ENCODE results near the gene KRTAP2-2. TPM values are rescaled to one million over a fixed set of nuclear protein-coding genes. Genes with fewer than 3 reads are reported as not detected.

Gene KRTAP2-2
- total RNA-seq, 1 experiment from 2014 or later: not detected

DNA sequence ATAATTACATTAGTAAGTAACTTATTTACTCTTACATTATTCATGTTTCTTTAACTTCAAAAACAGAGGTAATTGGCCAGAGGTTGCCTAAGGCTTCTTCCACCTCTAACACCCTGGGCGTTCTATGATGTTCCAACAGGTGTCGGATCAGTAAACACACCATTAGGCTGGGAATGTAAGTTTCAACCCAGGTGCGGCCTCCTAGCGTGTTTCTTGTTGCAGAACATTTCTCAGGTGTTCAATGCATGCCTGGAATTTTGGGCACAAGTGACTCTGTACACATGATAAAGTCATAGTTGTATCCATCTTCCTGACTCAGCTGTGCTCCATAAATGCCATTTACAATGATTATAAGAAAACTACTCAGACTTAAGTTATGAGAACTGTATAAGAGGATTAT lies 1.0 kb downstream of the KRTAP2-2 start:
- peaks cover 8% of the 10 kb centered on the region for H3K9me3 Mint-ChIP-seq
- DNase-seq (ENCODE audit: low spot score) (no peak), ATAC-seq (no peak)
- CTCF ChIA-PET: no interaction called here
- H3K27me3 Mint-ChIP-seq (ENCODE audit: low read depth): no peaks in the 10 kb centered on the region
- H3K4me1 Mint-ChIP-seq: peaks cover 19% of the 10 kb centered on the region
- POLR2A ChIA-PET: no interaction called here
- H3K36me3 Mint-ChIP-seq: peaks cover 4% of the 10 kb centered on the region; the same call in 1 of the 2 replicates
- TF ChIP-seq, protein P1, sequence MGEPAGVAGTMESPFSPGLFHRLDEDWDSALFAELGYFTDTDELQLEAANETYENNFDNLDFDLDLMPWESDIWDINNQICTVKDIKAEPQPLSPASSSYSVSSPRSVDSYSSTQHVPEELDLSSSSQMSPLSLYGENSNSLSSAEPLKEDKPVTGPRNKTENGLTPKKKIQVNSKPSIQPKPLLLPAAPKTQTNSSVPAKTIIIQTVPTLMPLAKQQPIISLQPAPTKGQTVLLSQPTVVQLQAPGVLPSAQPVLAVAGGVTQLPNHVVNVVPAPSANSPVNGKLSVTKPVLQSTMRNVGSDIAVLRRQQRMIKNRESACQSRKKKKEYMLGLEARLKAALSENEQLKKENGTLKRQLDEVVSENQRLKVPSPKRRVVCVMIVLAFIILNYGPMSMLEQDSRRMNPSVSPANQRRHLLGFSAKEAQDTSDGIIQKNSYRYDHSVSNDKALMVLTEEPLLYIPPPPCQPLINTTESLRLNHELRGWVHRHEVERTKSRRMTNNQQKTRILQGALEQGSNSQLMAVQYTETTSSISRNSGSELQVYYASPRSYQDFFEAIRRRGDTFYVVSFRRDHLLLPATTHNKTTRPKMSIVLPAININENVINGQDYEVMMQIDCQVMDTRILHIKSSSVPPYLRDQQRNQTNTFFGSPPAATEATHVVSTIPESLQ (CRISPR knock-in tag; IDR thresholded peaks at IDR 0.05): no peak
- TF ChIP-seq, protein P2, sequence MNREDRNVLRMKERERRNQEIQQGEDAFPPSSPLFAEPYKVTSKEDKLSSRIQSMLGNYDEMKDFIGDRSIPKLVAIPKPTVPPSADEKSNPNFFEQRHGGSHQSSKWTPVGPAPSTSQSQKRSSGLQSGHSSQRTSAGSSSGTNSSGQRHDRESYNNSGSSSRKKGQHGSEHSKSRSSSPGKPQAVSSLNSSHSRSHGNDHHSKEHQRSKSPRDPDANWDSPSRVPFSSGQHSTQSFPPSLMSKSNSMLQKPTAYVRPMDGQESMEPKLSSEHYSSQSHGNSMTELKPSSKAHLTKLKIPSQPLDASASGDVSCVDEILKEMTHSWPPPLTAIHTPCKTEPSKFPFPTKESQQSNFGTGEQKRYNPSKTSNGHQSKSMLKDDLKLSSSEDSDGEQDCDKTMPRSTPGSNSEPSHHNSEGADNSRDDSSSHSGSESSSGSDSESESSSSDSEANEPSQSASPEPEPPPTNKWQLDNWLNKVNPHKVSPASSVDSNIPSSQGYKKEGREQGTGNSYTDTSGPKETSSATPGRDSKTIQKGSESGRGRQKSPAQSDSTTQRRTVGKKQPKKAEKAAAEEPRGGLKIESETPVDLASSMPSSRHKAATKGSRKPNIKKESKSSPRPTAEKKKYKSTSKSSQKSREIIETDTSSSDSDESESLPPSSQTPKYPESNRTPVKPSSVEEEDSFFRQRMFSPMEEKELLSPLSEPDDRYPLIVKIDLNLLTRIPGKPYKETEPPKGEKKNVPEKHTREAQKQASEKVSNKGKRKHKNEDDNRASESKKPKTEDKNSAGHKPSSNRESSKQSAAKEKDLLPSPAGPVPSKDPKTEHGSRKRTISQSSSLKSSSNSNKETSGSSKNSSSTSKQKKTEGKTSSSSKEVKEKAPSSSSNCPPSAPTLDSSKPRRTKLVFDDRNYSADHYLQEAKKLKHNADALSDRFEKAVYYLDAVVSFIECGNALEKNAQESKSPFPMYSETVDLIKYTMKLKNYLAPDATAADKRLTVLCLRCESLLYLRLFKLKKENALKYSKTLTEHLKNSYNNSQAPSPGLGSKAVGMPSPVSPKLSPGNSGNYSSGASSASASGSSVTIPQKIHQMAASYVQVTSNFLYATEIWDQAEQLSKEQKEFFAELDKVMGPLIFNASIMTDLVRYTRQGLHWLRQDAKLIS (CRISPR knock-in tag; IDR thresholded peaks at IDR 0.05; ENCODE audit: borderline replicate concordance): no peak
- TF ChIP-seq HMGA2 (CRISPR knock-in tag; IDR thresholded peaks at IDR 0.05) (no peak), JUN (CRISPR knock-in tag; IDR thresholded peaks at IDR 0.05) (no peak), SMAD3 (CRISPR knock-in tag; IDR thresholded peaks at IDR 0.05; ENCODE audit: borderline replicate concordance) (no peak)
- TF ChIP-seq, protein P3, sequence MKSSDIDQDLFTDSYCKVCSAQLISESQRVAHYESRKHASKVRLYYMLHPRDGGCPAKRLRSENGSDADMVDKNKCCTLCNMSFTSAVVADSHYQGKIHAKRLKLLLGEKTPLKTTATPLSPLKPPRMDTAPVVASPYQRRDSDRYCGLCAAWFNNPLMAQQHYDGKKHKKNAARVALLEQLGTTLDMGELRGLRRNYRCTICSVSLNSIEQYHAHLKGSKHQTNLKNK (CRISPR knock-in tag; IDR thresholded peaks at IDR 0.05): no peak
- H3K4me3 Mint-ChIP-seq: no peak overlapping the region
- no peak overlapping the region for H3K27ac Mint-ChIP-seq

DNA sequence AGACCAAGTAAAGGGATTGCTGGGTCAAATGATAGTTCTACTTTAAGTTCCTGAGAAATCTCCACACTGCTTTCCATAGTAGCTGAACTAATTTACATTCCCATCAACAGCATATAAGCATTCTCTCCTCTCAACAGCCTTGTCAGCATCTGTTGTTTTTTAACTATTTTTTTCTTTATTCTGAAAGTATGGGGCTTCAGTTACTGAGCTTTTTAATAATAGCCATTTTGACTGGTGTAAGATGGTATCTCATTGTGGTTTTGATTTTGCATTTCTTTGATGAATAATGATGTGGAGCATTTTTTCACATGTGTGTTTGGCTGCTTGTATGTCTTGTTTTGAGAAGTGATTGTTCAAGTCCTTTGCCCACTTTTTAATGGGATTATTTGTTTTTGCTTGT lies 2.5 kb downstream of the KRTAP2-2 start:
- CTCF ChIA-PET: no interaction called here
- no peak for TF ChIP-seq CREM (CRISPR knock-in tag; IDR thresholded peaks at IDR 0.05)
- TF ChIP-seq, protein P4, sequence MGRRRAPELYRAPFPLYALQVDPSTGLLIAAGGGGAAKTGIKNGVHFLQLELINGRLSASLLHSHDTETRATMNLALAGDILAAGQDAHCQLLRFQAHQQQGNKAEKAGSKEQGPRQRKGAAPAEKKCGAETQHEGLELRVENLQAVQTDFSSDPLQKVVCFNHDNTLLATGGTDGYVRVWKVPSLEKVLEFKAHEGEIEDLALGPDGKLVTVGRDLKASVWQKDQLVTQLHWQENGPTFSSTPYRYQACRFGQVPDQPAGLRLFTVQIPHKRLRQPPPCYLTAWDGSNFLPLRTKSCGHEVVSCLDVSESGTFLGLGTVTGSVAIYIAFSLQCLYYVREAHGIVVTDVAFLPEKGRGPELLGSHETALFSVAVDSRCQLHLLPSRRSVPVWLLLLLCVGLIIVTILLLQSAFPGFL (CRISPR knock-in tag; IDR thresholded peaks at IDR 0.05; ENCODE audit: borderline replicate concordance): no peak
- no peak for TF ChIP-seq MXD4 (CRISPR knock-in tag; IDR thresholded peaks at IDR 0.05; ENCODE audit: borderline replicate concordance)
- TF ChIP-seq NR1H2 (CRISPR knock-in tag; IDR thresholded peaks at IDR 0.05): no peak
- no peak for TF ChIP-seq ETV6 (CRISPR knock-in tag; IDR thresholded peaks at IDR 0.05)
- no peak for TF ChIP-seq ZNF138 (CRISPR knock-in tag; conservative IDR thresholded peaks at IDR 0.05)
- no peak for TF ChIP-seq SP1 (CRISPR knock-in tag; conservative IDR thresholded peaks at IDR 0.05)
- TF ChIP-seq, protein P5, sequence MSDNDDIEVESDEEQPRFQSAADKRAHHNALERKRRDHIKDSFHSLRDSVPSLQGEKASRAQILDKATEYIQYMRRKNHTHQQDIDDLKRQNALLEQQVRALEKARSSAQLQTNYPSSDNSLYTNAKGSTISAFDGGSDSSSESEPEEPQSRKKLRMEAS (CRISPR knock-in tag; IDR thresholded peaks at IDR 0.05): no peak
- TF ChIP-seq, protein P6, sequence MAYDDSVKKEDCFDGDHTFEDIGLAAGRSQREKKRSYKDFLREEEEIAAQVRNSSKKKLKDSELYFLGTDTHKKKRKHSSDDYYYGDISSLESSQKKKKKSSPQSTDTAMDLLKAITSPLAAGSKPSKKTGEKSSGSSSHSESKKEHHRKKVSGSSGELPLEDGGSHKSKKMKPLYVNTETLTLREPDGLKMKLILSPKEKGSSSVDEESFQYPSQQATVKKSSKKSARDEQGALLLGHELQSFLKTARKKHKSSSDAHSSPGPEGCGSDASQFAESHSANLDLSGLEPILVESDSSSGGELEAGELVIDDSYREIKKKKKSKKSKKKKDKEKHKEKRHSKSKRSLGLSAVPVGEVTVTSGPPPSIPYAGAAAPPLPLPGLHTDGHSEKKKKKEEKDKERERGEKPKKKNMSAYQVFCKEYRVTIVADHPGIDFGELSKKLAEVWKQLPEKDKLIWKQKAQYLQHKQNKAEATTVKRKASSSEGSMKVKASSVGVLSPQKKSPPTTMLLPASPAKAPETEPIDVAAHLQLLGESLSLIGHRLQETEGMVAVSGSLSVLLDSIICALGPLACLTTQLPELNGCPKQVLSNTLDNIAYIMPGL (CRISPR knock-in tag; IDR thresholded peaks at IDR 0.05): no peak
- TF ChIP-seq ZNF423 (CRISPR knock-in tag; IDR thresholded peaks at IDR 0.05): no peak
- TF ChIP-seq IRF2 (CRISPR knock-in tag; IDR thresholded peaks at IDR 0.05; ENCODE audit: borderline replicate concordance, low read depth): no peak
- TF ChIP-seq, protein P7, sequence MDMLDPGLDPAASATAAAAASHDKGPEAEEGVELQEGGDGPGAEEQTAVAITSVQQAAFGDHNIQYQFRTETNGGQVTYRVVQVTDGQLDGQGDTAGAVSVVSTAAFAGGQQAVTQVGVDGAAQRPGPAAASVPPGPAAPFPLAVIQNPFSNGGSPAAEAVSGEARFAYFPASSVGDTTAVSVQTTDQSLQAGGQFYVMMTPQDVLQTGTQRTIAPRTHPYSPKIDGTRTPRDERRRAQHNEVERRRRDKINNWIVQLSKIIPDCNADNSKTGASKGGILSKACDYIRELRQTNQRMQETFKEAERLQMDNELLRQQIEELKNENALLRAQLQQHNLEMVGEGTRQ (CRISPR knock-in tag; IDR thresholded peaks at IDR 0.05): no peak
- H3K4me1 Mint-ChIP-seq: peaks cover 24% of the 10 kb centered on the region
- no peak overlapping the region for H3K27ac Mint-ChIP-seq
- POLR2A ChIA-PET: no interaction called here
- H3K9me3 Mint-ChIP-seq: peaks cover 6% of the 10 kb centered on the region
- DNase-seq (ENCODE audit: low spot score) (no peak), ATAC-seq (no peak)
- peaks cover 4% of the 10 kb centered on the region; the same call in 1 of the 2 replicates for H3K36me3 Mint-ChIP-seq
- no peak overlapping the region for H3K4me3 Mint-ChIP-seq
- H3K27me3 Mint-ChIP-seq (ENCODE audit: low read depth): no peaks in the 10 kb centered on the region
